DMS79 (cell line): Measurements from ENCODE around the gene BRINP2.
A peak's percentile ranks its signal among the peaks of the same experiment; 100 is the strongest.

ENCODE experiments used
- DNase-seq: peaks from one replicate; lab custom pipeline; 2025; lab: John Stamatoyannopoulos, UW

BRINP2 gene

DNA sequence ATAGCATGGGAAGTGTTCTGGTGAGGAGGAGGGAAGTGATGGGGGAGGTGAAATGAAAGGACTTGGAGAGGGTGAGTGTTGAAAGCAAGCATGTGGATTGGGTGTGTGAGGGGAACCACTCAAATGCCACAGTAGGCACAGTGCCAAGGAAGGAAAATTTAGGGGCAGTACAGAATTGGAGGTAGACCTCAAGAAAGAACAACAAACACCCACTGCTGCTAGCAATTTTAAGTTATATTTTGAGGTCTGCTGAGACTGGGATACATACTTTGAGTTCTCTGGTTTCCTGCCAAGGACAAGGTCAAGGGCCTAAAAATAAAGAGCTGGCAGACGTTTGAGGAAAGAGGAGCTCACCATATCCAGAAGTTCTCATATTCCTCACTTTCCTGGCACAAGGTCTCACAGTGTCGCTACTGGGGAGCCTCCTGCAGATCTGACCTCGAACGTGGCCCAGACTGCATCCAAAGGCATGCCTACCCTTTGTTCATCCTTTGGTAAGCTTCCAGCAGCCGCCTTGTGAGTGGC is 104.0 kb downstream of the BRINP2 start:
- DNase-seq: peak; percentile 73

DNA sequence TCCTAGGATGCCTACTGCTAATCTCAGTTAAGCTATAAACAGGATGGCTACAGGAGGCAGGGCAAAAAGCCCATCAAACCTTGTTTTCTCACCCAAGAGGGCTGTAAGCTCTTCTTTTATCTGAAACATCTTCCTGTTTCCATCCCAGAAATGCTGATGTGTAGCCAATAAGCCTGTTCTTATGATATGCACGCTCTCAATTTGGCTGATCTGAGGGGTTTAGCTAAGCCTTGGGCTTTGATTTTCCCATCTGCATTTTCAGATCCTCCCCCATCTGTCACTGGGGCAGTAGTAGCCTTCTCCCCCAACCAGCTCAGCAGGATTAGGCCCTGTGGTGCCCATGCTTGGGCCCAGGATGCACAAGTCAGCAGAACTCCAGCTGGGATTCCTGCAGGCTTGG is 105.0 kb downstream of the BRINP2 start:
- no peak for DNase-seq

DNA sequence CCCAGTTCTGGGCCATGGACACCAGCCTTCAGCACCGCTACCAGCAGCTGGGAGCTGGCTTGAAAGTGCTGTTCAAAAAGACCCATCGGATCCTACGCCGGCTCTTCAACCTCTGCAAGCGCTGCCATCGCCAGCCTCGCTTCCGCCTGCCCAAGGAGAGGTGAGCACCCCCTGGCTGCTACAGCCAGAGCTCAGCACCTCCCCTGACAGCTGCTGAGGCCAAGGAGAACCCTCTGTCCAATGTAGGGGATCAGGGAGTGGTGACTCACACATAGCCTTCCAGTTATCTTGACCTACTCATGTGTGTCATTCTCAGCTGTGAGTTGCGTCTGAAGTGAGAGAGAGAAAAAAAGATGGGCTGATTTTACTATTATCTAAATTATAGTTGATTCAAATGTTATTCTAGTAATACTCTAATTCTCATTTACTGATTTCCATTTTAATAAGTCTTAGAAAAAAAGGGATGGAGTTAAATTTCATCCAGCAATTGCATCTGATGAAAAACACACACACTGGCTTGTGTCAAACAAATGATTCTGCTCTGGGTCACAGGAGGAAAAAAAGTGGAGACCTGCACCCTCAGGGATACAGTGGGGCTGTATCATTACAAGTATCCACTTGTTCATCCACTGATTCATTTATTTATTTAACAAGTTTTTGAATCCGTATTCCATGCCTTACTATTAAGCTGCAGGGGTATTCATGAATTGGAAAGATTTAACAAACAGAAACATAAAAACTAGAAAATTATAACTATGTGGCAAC is 108.0 kb downstream of the BRINP2 start:
- no peak for DNase-seq

DNA sequence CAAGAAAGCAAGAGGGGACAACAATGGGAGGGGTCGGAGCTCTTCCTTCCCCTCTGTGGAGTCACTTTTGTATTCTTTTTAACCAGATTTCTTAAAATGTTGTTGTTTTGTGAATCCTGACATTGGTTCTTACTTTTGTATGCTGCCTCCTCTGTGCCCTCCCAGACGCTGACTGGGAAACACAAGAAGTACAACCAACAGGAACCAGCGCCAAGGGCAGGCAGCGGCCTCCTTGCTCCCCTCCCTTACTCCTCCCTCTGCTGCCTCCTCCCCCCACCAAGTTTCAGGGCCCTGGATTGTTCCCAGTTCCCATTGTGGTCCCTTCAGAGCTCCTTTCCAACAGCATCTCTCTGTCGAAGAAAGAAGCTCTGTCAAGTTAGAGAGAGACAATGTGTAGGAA is 111.1 kb downstream of the BRINP2 start:
- DNase-seq: no peak

DNA sequence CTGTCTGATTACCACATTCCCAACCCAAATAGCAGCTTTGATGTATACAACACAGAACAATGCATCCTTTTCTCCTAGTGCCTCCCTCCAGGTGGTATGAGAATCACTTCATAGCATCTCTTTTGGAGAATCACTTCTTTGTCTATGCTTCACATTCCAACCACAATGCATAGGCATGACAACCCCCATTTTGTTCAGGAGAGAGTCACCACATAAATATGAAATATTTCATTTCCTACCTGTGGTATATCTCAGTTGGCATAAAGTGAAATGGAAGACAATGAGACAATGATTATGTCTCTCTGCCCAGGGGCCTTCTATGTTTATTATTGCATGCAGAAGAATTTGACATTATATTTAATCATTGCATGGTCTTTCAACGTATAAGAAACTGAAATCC is 112.2 kb downstream of the BRINP2 start:
- no peak for DNase-seq

- DNase-seq: no peak
These were observed 112.6 kb downstream of the BRINP2 start for GRCh38 chr1:177283380-177283779.

- no peak for DNase-seq
These were observed 115.6 kb downstream of the BRINP2 start for GRCh38 chr1:177286396-177286795.

DNA sequence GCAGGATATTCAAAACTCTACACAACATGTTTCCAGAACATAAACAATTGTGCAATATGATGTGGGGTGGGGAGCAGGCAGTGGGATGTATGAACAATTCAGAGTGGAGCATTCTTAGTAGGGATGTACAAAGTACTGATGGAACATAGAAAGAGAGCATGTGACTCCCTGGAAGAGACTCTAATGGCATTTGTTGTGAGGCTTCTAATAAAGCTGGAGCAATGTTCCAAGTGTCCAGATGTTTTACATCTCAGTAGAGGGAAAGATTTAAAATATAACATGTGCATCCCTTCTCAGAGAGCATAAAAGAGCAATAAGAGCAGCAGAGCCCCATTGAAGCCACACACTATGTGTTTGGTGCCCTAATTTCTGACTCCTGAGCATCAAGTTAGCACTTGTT is 116.5 kb downstream of the BRINP2 start:
- DNase-seq: no peak

- no peak for DNase-seq
These were observed 117.2 kb downstream of the BRINP2 start for GRCh38 chr1:177287994-177288393.

DNA sequence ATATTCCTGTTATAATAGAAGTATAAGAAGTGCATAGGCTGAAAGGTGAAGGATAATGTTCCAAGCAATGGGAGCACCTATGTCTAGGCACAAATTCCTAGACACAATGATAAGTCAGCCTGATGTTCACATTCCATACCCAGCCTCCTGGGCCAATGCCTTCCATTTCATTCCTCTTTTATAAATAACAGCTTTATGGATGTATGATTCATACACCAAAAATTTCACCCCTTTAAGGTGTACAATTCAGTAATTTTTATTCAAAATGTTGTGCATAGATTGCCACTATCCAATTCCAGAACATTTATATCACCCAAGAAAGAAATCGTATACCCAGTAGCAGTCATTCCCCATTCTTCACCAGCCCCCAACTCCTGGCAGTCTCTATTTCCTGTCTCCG is 118.8 kb downstream of the BRINP2 start:
- no peak for DNase-seq

- DNase-seq: no peak
These were observed 129.7 kb downstream of the BRINP2 start for GRCh38 chr1:177300431-177300830.

DNA sequence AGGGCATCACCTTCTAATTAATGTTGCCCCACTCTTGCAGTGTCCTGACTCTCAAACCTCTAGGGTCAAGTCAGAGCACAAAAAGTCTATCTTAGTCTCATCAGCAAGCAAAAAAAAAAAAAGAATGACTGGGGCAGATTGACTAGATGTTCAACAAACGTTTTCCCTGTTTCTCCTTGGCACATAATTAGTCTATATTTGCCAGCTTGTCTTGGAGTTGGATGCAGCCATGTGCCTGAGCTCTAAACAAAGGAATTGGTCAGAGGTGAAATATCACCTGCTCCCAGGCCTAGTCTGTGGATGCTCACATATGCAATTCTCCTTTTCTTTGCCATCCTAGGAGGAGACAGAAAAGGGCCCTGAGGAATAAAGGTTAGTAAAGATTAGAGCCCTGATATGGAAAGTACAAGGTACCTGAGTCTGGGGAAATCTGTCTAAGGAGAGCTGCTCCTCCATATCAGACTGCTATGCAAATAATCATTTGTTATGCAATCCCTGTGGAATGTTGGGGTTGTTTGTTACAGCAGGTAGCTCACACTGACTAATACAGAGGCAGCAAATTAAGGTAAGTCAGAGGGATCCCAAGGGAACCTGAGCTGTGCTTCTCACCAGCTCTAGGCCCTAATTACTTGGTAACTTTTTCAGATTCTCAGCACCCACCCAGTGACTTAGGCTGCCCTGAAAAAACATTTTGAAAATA is 130.8 kb downstream of the BRINP2 start:
- no peak for DNase-seq

- peak; percentile 18 for DNase-seq
These were observed 131.7 kb downstream of the BRINP2 start for GRCh38 chr1:177302357-177303044.

DNA sequence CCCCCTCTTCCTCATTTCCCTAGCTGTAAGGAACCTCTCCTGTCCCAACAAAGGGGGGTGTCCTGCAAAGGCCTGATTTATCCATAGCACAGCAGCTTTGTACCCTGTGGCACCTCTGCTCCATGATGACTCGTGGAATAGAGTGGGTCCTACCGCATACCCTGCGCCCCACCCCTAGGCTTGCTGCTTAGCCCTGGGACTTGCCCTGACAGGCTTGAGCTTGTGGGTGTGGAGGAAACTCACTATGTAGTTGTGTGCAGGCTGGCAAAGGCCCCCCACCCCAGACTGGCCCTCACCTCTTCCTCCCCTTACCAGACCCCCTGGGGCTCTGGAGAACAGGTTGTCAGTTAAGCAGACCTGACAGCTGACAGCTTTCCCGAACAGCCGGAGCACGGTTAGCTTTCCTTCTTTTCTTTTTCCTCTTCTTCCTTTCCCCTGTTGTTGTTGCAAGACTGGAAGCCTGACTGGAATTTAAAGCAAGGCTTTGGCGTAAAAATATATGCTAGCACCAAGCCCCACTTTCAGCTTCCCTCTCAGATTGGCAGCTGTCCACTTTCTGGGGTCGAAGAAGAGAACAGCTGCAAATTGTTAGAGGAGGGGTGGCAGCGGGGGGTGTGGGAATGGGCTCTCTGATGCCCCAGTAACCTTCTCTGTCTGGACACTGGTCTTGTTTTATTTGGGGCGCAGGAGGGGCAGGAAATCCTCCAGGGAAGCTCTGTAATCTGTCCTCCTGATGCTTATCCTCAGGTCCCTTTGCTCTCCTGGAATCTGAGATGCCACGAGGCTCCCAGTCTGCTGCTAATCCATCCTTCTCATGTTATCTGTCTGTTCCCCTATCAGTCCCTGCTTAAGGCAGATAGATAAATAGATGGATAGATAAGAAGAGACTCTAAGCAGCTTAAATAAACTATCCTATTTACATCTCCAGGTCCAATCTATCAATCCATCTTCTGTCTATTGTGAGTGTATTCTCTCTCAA is 134.6 kb downstream of the BRINP2 start:
- no peak for DNase-seq

DNA sequence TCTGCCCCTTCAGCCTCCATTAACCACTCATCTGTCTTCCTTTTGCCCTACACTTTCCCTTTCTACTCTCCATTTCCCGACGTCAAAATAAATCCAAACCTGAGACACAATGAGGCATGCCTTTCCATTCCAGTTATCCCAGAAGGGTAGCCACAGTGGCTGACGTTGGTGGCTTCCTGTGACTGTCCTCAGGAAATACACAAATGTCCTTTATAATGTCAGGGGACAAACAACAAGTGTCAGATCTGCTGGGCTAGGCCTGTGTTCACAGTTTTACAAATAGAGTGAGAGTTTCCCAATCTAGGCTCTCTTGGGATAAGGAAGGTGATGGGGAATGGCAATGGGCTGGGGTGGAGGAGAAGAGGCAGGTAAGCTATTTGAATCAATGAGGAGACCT is 135.3 kb downstream of the BRINP2 start:
- DNase-seq: no peak

- DNase-seq: no peak
These were observed 136.2 kb downstream of the BRINP2 start for GRCh38 chr1:177306981-177307380.

- DNase-seq: no peak
These were observed 137.0 kb downstream of the BRINP2 start for GRCh38 chr1:177307771-177308170.

DNA sequence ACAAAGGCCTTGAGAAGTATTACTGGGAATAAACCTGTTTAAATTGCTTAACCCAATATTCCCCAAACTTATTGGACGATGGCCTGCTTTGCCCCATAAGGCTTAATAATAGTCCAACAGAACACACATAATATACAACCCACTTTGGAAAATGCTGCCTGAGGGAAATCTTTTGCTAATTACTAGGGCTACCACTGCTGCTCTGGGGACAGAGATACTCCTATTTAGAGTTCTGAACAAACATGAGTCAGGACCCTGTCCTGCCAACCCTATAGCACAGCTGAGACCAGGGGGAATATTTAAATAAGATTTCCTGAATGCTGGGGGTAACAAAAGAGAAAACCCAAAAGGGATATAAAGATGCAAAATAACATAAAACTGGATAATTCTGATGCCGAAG is 139.1 kb downstream of the BRINP2 start:
- DNase-seq: no peak

- no peak for DNase-seq
These were observed 139.6 kb downstream of the BRINP2 start for GRCh38 chr1:177310326-177310725.

DNA sequence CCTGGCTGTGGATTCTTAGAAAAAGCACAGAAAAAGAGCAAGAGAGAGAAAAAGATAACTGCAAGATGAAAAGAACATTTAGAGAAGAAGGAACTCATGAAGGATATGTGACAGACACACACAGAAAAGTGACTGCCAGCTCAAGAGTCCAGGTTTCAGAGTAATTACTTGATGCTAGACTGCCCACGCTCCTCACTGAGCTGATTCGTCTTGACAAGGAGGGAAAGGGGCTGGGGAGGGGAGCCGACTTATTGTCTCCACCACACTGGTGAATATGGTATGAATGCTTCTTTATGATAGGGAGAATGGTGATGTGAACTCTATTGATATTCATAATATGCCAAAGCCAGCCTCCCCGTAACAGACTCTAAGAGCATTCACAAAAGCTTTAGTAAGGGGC is 140.4 kb downstream of the BRINP2 start:
- no peak for DNase-seq

DNA sequence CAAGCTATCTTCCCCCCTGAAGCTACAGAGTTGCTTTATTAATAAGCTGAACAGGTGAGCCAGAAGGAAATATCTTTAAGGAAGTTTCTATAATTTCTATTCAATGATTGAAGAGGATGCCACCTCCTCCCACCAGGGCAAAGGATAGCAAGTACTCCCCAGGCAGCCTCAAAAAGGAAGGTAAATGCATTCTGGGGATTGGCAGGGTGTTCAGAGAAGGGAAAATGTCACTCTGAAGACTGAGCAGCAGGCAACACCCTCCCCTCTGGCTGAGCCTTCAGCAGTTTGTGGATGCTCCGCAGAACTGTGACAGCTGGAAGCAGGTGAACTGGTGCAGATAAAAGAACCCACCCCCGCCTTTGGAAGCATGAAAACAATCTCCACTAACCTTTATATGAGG is 140.8 kb downstream of the BRINP2 start:
- no peak for DNase-seq

GRCh38 chr1:177315261-177315660 is 144.5 kb downstream of the BRINP2 start:
- no peak for DNase-seq
